GM10847 (cell line): ENCODE results near the gene GTSF1L.

Experiments
- POLR2A ChIP-seq: IDR thresholded peaks from 2 replicates; pipeline ENCODE4 v1.6.1; 2011; ENCODE audit not compliant: insufficient read length; ENCODE audit errors: extremely low read depth

Gene GTSF1L

DNA sequence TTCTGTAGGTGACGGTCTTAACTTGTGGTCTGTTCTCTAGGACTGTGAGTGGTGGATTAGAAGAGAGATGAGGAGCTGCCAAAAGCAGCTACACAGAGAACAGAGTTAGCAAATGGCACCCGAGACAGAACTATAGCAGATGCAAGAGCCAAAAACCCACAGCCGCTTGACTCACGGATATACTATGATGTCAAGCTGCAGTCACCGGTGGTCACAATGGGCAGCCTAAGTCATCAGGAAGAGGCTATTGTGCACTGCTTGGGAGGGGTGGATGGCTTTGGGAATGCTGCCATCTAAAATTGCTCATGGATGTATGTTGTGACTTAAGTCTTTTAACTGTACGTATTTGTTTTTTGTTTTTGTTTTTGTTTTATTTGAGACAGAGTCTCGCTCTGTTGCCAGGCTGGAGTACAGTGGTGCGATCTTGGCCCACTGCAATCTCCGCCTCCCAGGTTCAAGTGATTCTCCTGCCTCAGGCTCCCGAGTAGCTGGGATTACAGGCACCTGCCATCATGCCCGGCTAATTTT is at the start of gene GTSF1L:
Gene GTSF1L (minus strand): TSS at position 192 of the 528 bp plus-strand sequence. CDS start 308 bp downstream, outside the sequence.
- TF ChIP-seq POLR2A: no peak

DNA sequence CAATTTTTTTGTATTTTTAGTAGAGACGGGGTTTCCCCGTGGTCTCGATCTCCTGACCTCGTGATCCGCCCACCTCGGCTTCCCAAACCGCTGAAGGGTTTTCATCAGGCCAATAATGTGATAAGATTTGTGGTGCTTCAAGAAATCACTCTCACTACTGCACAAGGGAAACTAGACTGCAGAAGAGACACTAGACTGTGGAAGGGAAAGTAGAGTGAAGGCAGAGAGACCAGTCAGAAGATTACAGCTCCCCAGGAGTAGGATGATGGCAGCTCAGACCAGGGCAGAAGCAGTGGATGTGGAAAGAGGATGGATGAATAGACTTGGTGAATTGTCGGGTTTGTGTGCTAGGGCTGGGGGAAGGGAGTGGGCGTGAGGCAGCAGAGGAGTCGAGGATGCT is 48.0 kb upstream of the GTSF1L start:
- TF ChIP-seq POLR2A: no peak

DNA sequence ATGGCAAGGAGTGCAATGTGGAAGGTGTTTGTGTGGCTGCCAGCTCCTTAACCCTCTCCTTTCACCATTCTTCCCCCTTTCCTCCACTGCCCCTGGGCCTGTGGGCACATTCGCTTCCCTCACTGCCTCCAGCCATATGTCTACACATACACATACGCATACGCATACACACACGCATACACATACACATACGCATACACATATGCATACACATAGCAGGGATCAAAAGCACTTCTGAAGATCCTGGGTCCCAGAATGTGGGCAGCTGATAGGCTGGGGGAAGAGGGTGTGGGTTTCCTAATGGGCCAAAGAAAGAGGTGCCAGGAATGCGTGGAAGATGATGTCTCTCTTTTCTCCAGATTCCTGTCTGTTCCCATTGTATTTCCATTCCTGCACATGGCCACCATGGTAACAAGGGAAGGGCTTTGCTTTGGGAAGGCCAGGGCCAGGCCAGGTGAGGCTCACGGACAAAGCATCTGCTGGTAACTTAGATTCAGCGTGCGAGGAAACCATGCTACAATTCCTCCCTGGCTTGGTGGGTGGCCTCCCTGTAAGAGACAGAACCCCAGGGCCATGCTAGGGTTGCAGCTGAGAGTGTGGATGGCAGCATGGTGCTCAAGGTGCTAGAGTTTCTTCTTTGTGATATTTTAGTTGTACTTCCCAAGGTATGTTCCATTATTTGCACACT is 44.8 kb upstream of the GTSF1L start:
- no peak for TF ChIP-seq POLR2A

DNA sequence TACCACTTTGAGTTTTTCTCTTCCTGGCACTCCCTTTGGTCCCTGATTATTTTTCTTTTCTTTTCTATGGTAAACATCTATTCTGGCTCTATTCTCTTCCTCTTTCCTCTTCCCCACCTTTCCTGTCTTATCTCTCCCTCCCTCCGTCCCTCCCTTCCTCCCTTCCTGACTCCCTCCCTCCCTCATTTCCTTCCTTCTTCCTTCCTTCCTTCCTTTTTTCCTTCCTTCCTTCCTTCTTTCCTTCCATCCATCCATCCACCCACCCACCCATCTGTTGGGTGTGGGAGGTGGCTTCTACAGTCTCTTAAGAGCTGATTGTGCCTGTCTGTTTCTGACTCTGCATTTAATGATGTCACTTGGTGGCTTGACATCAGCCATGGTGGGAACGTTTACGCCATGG is 43.5 kb upstream of the GTSF1L start:
- TF ChIP-seq POLR2A: no peak

DNA sequence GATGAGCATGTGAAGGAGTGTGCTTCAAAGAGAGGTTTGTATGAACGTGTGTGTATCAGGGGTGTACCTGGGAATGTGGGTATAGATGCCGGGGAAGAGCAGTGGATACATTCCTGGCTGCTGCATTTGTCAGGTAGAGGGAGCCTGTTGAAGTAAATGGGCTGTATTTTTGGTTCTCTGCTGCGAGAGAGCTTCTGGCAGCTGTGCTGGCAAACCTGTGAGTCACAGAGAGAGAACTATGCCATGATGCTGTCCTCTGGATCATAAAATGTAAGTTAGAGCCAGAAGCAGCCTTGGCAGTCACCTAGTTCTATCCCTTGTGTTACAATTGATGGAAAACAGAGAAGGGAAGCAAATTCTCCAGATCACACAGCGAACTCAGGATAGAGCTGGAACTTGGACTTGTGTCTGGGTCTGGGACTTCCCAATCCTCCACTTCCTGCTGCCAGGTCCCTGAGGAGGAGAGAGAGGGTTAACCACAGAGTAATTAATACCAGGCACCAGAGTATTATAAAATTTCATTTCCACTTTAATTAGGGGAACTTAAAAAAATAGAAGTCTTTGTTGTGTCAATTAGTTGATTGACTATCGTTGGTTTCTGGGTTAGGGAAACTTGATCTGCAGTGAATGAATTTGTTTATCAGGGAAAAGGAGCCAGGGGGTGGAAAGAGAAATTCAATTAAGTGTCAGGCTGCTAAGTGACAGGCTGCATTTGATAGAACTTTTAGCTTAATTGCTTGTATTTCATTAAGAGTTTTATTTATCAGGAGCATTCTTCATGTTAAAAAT is 41.1 kb upstream of the GTSF1L start:
- no peak for TF ChIP-seq POLR2A

DNA sequence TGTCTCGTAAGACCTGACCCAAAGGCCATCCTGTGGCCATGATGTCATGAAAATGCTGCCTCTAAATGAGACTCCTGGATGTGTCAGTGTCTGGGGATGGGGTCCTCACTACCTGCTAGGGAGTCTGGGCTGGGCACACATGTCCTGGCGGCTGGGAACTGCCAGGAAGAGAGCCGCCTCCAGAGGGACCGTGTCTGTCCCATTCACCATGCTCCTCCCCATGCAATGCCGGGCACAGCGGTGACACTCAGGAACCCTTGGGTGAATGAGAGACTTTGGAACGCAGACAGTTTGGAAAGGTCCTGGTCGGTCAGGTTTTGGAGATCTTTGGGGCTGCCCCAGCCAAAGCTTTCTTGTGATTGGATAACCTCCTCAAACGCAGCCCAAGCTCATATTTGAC is 40.1 kb upstream of the GTSF1L start:
- no peak for TF ChIP-seq POLR2A

DNA sequence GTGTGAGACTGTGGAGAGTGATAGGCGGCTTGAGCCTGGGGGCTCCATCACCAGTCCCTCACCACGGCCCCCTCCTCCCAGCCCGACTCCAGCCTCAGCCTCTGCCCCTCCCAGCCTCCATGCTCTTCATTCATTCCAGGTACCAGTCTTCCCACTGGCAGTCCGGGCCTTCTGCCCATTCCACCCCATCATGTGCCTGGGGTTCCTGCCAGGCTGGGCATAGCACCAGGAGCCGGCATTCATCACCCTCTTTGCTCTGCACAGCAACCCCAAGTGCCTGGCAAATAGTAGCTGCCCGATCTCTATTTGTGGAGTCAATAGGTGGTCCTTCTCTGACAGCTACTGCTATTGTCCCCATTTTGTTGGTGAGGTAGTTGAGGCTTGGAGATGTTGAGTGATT is 39.6 kb upstream of the GTSF1L start:
- TF ChIP-seq POLR2A: no peak

DNA sequence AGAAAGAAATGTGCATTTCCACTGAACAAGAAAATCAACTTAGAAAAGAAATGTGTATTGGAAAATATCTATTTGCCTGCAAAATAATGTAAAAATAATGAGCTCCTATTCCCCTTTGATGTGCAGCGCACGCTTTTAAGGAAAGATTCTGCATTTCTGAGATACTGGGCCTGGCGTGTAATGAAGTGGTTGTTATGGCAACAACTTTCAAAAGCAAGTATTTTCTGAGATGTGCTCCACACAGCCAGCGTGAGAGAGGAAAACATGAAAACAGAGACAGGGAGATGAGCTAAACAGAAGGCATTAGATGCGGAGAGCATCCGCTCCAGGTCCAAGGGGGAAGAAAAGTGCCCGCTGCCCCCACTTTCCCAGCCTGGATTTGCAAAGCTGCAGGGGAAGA is 39.1 kb upstream of the GTSF1L start:
- TF ChIP-seq POLR2A: no peak

DNA sequence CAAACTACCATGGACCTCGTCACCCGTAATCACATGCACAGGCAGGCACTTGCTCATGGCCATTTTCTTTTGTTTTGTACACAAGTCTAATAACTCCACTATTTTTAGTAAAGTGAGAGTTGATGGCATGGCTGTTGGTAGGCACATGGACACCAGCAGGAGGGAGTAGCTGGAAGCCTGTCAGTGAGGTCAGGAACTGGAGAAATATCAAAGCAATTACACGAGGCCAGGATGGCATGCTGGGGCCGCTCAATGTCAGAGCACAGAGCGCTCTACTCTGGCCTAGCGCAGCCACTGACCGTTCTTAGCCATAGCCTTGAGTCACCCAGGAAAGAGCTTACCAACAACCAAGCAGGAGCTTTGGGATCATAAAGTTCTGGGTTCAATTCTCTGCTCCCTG is 36.1 kb upstream of the GTSF1L start:
- TF ChIP-seq POLR2A: no peak

DNA sequence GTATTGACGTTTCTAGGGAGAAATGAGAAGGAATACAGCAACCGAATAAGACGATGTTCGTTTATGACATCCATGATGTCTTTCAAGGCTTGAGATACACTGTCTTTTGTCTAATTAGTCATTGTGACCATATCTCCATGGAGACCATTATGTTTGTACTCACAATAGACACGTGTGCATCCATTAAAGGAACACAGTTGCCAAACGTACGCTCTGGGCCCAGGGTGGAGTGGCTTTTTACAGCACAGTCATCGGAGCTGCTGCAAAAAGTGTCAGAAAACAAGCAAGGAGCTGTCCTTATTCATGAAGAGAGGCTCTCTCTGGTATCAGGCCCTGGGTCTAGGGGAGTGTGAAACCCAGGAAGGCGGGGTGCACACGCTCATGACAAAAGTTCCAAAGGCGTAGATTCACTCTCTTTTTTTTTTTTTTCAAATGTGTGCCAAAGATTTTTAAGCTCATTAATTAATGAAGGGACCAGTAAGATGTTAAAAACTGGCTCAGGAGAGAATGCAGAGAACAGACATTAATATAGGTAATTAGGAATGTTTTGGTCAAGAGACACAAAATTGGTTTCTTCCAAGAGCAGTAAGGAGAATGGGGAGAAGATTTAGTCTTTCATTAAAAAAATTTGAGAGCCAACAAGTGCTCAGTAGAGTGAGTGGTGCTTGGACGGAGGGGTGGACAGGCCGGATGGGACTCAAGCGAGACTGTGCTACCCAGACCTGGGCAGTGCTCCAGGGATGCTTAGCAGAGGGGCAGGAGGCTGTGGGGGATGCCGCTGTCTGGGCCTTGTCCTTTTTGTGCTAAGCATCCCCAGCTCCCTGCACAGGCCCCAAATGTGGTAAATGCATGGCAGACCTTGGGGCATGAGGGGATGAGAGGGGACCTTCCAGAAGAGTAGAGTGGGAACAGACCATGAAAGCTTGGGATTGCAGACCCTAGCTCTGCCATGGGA is 34.9 kb upstream of the GTSF1L start:
- no peak for TF ChIP-seq POLR2A

DNA sequence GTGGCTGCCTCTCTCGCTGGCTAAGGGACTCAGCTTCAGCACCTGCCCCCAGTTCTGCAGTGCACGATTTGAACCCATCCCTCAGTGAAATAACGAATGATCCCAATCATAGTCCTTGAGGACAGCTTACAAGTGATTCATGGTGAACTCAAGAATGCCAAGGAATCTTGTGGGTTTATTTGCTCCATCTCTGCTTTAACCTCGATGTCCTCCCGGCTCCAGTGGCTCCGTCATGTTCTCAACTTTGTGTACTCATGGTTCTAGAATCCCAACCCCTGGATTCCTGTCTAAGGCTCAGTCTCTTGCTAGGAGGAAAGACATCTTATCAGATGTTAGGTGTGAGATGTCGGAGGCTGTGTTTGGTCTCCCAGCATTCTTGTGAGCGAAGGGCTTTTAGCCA is 29.0 kb upstream of the GTSF1L start:
- TF ChIP-seq POLR2A: no peak

DNA sequence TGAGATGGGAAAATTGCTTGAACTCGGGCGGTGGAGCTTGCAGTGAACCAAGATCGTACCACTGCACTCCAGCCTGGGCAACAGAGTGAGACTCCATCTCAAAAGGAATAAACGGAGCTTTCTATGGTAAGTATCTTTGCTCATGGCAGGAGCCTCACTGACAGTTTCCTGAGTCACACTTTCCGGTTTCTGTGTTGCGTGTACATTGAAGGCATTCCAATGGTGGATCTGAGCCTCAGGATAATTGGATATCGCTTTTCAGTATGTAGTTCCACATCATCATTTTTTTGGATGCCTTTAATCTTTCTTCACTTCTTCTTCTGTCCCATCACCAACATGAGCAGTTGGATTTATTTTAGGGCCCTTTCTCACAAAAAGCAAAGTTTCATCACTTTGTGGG is 28.6 kb upstream of the GTSF1L start:
- TF ChIP-seq POLR2A: no peak

DNA sequence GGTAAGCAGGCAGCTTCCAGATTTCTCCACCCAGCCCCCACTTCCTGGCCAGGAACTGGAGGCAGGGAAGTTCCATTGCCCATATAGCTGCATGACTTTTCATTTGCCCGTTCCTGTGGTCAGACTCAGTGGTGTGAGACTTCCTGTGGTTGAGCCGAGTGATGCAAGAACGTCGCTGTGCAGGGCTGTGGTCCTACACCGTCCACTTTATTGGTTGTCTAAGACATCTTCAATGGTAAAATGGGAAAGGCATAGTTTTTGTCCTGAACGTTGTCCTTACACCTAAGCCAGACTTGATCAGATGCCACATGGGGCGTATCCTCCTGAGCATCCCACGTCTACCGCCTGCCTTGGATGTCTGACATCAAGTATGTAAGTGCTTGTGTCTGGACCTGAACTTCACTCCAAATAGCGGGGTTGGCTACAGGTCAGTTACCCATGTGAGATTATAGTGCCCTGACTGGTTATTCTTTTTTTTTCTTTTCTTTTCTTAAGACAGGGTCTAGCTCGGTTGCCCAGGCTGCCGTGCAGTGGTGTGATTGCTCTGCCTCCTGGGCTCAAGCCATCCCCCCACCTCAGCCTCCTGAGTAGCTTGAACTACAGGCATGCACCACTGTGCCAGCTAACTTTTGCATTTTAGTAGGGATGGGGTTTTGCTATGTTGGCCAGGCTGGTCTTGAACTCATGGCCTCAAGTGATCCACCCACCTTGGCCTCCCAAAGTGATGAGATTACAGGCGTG is 25.9 kb upstream of the GTSF1L start:
- no peak for TF ChIP-seq POLR2A

DNA sequence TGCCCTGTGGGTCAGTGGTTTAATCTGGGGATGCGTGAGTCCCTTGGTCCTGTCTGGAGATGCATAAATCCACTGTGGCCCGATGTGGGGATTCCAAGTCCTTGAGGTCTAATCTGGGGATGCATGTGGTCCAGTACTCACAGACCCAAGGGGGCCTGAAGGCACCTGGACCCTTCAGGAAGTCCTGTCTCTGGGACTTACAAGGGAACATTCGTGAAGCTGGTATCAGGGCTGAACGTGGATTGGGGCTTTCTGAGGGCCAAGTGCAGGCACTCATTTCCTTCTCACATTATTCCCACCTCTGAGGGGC is 25.2 kb upstream of the GTSF1L start:
- no peak for TF ChIP-seq POLR2A
